BLaER1 (cell line): ENCODE data around the gene DRGX.

Experiments used
- H3K27ac ChIP-seq: shearing (Covaris generic); formaldehyde crosslinking; 2 replicates; pipeline ENCODE4 v1.8.1; 2022
- H3K27me3 ChIP-seq: shearing (Covaris generic); formaldehyde crosslinking; 2 replicates; pipeline ENCODE4 v1.8.1; 2022
- H3K36me3 ChIP-seq: shearing (Covaris generic); formaldehyde crosslinking; 2 replicates; pipeline ENCODE4 v1.8.1; 2022
- H3K4me1 ChIP-seq: shearing (Covaris generic); formaldehyde crosslinking; 2 replicates; pipeline ENCODE4 v1.8.1; 2022
- H3K4me2 ChIP-seq: shearing (Covaris generic); formaldehyde crosslinking; 2 replicates; pipeline ENCODE4 v1.8.1; 2022
- H3K4me3 ChIP-seq: shearing (Covaris generic); formaldehyde crosslinking; 2 replicates; pipeline ENCODE4 v1.8.1; 2022
- H3K9ac ChIP-seq: shearing (Covaris generic); formaldehyde crosslinking; 2 replicates; pipeline ENCODE4 v1.8.1; 2022
- H3K9me3 ChIP-seq: shearing (Covaris generic); formaldehyde crosslinking; 2 replicates; pipeline ENCODE4 v1.8.1; 2022
- H4K20me1 ChIP-seq: shearing (Covaris generic); formaldehyde crosslinking; 2 replicates; pipeline ENCODE4 v1.8.1; 2022
- Cebpa-rat ChIP-seq: shearing (Covaris generic); IDR thresholded peaks from 2 replicates; pipeline ENCODE4 v1.8.1; 2022

Gene DRGX

DNA sequence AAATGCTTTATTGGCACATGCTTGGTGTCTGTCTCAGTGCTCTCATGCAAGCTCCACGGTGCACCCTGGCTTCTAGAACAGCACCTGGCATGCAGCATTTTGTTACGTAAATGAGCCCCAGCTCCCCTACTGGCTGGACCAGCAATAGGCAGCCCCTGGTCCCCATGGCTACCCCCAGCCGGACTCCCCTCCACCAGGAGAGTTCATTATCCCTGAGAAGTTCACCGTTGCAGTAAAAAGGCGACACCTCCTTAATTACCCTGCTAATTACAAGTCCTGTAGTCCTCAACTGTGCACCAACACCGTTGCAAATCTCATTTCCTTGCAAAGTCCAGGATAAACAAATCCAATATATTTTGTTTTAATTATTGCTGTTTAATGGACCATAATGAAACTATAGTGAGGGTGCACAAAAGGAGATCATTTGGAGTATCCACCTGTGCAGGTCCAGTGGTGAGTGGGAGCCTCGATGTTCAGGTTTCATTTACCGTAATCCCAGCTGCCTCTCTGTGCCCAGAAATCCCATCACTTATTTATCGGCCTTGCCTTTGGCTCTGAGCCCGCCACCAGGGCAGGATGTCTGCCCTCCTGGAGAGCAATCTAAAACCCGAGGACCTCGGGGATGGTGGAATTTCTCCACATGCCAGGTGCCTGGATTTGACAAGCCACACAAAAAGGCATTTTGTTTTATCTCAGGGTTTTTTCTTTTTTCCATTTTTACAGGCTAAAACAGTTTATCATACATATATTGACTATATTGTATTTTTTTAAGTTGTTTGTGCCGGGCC lies 12.8 kb upstream of the DRGX start:
- Histone ChIP-seq H3K27me3 (no peaks in the 10 kb centered on the region), H3K4me2 (no peak overlapping the region), H3K9ac (no peak overlapping the region), H3K27ac (no peak overlapping the region), H3K9me3 (no peaks in the 10 kb centered on the region), H3K4me1 (no peaks in the 10 kb centered on the region), H3K4me3 (no peak overlapping the region), H3K36me3 (no peaks in the 10 kb centered on the region), H4K20me1 (no peaks in the 10 kb centered on the region)
- no peak for TF ChIP-seq Cebpa-rat

- no peaks in the 10 kb centered on the region for H3K27me3 ChIP-seq
- no peak overlapping the region for H3K27ac ChIP-seq
Measured at GRCh38 chr10:49407552-49408137, 11.8 kb upstream of the DRGX start.

GRCh38 chr10:49407151-49407550 lies 11.3 kb upstream of the DRGX start:
- Histone ChIP-seq H3K4me1 (no peaks in the 10 kb centered on the region), H3K9ac (no peak overlapping the region), H3K27ac (no peak overlapping the region), H3K4me2 (no peak overlapping the region), H4K20me1 (no peaks in the 10 kb centered on the region), H3K4me3 (no peak overlapping the region), H3K27me3 (no peaks in the 10 kb centered on the region), H3K9me3 (no peaks in the 10 kb centered on the region), H3K36me3 (no peaks in the 10 kb centered on the region)
- TF ChIP-seq Cebpa-rat, result no peak

More at GRCh38 chr10:49407552-49408137, 11.8 kb upstream of the DRGX start:
- no peak overlapping the region for H3K4me2 ChIP-seq
- no peaks in the 10 kb centered on the region for H4K20me1 ChIP-seq
- no peak overlapping the region for H3K9ac ChIP-seq
- TF ChIP-seq Cebpa-rat, result no peak
- H3K4me1 ChIP-seq, result no peaks in the 10 kb centered on the region
- no peak overlapping the region for H3K4me3 ChIP-seq
- H3K36me3 ChIP-seq, result no peaks in the 10 kb centered on the region
- no peaks in the 10 kb centered on the region for H3K9me3 ChIP-seq

DNA sequence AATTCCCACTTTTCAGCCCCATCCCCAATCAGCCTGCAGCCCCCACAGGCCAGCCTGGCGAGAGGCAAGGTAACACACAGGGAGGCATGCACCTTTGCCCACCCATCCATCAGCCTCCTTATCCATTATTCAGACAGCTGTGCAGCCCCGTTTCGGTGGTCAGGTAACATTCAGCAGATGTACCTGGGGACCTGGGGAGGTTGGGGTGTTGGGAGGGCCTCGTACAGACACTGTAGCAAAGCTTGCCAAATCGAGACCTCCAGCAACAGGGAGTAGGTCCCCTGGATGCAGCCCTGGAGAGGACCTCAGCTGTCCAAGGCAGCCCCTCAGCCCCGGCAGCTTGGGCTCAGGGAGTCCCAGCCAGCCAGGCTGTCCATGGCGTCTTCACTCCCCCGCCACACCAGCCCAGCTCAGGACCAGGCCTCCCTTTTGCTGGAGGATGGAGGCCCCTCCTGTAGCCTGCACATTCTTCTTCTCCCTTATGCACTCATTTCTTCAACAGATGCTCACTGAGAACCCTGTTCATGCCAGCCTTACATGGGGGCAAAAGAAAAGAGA lies 8.5 kb upstream of the DRGX start:
- H3K4me1 ChIP-seq, result no peaks in the 10 kb centered on the region
- no peak overlapping the region for H3K4me2 ChIP-seq
- H4K20me1 ChIP-seq, result no peaks in the 10 kb centered on the region
- TF ChIP-seq Cebpa-rat, result no peak
- no peak overlapping the region for H3K4me3 ChIP-seq
- peaks cover 15% of the 10 kb centered on the region for H3K27me3 ChIP-seq
- H3K27ac ChIP-seq, result no peak overlapping the region
- H3K9me3 ChIP-seq, result no peaks in the 10 kb centered on the region
- H3K36me3 ChIP-seq, result no peaks in the 10 kb centered on the region
- no peak overlapping the region for H3K9ac ChIP-seq

DNA sequence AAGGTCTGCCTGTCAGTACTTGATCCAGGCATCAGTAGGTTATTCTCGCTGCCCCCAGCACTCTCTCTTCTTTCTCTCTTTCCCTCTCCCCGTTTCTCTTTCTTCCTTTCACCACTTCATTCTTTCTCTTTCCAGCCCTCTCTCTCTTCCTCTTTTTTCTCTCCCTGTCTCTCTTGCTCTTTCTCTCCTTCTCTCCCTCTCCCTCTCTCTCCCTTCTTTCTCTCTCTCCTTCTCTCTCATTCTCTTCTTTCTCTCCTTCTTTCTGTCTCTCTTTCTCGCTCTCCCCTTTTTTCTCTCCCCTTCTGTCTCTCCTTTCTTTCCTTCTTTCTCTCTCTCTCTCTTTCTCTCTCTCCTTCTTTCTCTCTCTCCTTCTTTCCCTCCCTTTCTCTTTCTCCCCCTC lies 7.5 kb upstream of the DRGX start:
- no peaks in the 10 kb centered on the region for H3K4me1 ChIP-seq
- no peak overlapping the region for H3K9ac ChIP-seq
- no peak for TF ChIP-seq Cebpa-rat
- peaks cover 26% of the 10 kb centered on the region for H3K27me3 ChIP-seq
- H4K20me1 ChIP-seq, result peaks cover under 1% of the 10 kb centered on the region; the same call in 1 of the 2 replicates
- H3K36me3 ChIP-seq, result no peaks in the 10 kb centered on the region
- no peak overlapping the region for H3K27ac ChIP-seq
- peaks cover 1% of the 10 kb centered on the region; the same call in 1 of the 2 replicates for H3K9me3 ChIP-seq
- H3K4me3 ChIP-seq, result no peak overlapping the region
- no peak overlapping the region for H3K4me2 ChIP-seq

- Histone ChIP-seq H3K4me1 (no peaks in the 10 kb centered on the region), H4K20me1 (peaks cover 14% of the 10 kb centered on the region; the same call in 1 of the 2 replicates), H3K27me3 (peaks cover 56% of the 10 kb centered on the region), H3K4me2 (no peak overlapping the region), H3K9ac (no peak overlapping the region), H3K36me3 (no peaks in the 10 kb centered on the region), H3K4me3 (no peak overlapping the region), H3K27ac (no peak overlapping the region), H3K9me3 (peaks cover 31% of the 10 kb centered on the region)
- no peak for TF ChIP-seq Cebpa-rat
Measured at GRCh38 chr10:49400365-49400764, 4.5 kb upstream of the DRGX start.

GRCh38 chr10:49398986-49399385 lies 3.1 kb upstream of the DRGX start:
- H3K4me2 ChIP-seq, result no peak overlapping the region
- no peak overlapping the region for H3K4me3 ChIP-seq
- no peak for TF ChIP-seq Cebpa-rat

DNA sequence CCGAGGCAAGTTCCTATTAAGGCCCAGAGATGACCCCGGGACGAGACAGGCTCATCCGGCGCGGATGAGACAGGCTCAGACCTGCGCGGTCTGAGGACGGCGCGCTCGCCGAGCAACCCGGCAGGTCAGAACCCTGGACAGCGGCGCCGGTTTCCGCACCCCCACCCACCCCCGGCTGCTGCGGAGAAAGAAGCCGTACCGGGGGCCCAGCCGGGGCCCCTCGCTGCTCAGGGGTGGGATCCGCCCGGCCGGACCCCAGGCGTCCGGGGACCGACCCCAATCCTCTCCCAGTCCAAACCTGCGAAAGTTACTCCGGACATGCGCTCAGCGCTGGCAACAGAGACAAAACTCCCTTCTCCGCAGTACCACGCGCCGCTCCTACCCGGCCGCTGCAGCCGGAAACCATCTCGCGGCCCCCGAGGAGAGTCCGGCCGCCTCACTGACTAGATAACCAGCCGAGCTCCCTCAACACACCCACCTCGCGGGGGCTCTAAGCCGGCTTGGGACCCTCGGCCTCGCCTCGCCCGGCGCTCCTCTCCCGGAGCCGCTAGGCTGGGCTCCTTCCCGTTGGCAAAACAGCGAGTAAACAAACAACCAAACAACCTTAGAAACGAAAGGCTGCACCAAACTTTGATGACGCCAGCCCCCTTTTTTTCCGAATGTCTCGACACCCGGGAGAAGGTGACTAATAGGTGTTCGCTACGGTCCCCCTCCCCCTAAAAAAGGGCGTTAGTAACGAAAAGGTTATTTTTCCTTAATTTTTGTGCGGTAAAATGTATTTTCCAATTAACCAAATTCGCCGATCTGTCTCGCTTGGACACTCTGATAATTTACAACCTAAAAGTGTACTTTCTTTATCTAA lies 2.3 kb upstream of the DRGX start:
- Histone ChIP-seq H3K36me3 (no peaks in the 10 kb centered on the region), H3K4me1 (no peaks in the 10 kb centered on the region), H3K9me3 (peaks cover 40% of the 10 kb centered on the region), H3K4me3 (no peak overlapping the region), H4K20me1 (peaks cover 14% of the 10 kb centered on the region; the same call in 1 of the 2 replicates), H3K27me3 (peaks cover 74% of the 10 kb centered on the region), H3K27ac (no peak overlapping the region), H3K9ac (no peak overlapping the region), H3K4me2 (no peak overlapping the region)
- TF ChIP-seq Cebpa-rat, result no peak

More at GRCh38 chr10:49398986-49399385, 3.1 kb upstream of the DRGX start:
- Histone ChIP-seq H3K36me3 (no peaks in the 10 kb centered on the region), H3K4me1 (no peaks in the 10 kb centered on the region), H3K27me3 (peaks cover 69% of the 10 kb centered on the region), H4K20me1 (peaks cover 14% of the 10 kb centered on the region; the same call in 1 of the 2 replicates), H3K9ac (no peak overlapping the region), H3K9me3 (peaks cover 40% of the 10 kb centered on the region), H3K27ac (no peak overlapping the region)
